HepG2 (cell line): ENCODE results near the gene MPIG6B. TPM values are rescaled to one million over a fixed set of nuclear protein-coding genes. Genes with fewer than 3 reads are reported as not detected.
A peak's percentile ranks its signal among the peaks of the same experiment; 100 is the strongest.

Experiments used
- AHR ChIP-seq: IDR thresholded peaks from 2 replicates; pipeline ENCODE4 v1.6.1; 2018; ENCODE audit warnings: missing genetic modification reagents, missing compliant biosample characterization
- DZIP1 ChIP-seq: sonication (generic); formaldehyde crosslinking; IDR thresholded peaks from 2 replicates; pipeline ENCODE4 v1.5.0; 2020; ENCODE audit warnings: mild to moderate bottlenecking, missing genetic modification reagents
- GZF1 ChIP-seq: sonication (generic); formaldehyde crosslinking; IDR thresholded peaks from 2 replicates; pipeline ENCODE4 v1.5.1; 2020; ENCODE audit warnings: mild to moderate bottlenecking, missing genetic modification reagents
- HDAC1 ChIP-seq: sonication (generic); formaldehyde crosslinking; IDR thresholded peaks from 2 replicates; pipeline ENCODE4 v1.5.1; 2020; ENCODE audit warnings: mild to moderate bottlenecking, missing genetic modification reagents
- HNF1B ChIP-seq: sonication (generic); formaldehyde crosslinking; IDR thresholded peaks from 2 replicates; pipeline ENCODE4 v1.5.1; 2020; ENCODE audit warnings: mild to moderate bottlenecking, moderate library complexity, missing genetic modification reagents
- HNRNPLL ChIP-seq: fragments of 200-400 bp; formaldehyde crosslinking; IDR thresholded peaks from 2 replicates; pipeline ENCODE4 v1.6.1; 2017; ENCODE audit warnings: mild to moderate bottlenecking, low read depth, low read length; ENCODE audit not compliant: poor library complexity, severe bottlenecking
- HOXD1 ChIP-seq: sonication (generic); formaldehyde crosslinking; IDR thresholded peaks from 2 replicates; pipeline ENCODE4 v1.5.0; 2020; ENCODE audit warnings: missing genetic modification reagents
- MIER3 ChIP-seq: IDR thresholded peaks from 2 replicates; pipeline ENCODE4 v1.6.1; 2016; ENCODE audit warnings: missing compliant biosample characterization, borderline replicate concordance
- MZF1 ChIP-seq: sonication (generic); formaldehyde crosslinking; IDR thresholded peaks from 2 replicates; pipeline ENCODE4 v1.8.1; 2023; ENCODE audit warnings: mild to moderate bottlenecking, missing genetic modification reagents, borderline replicate concordance
- NFKBIZ ChIP-seq: IDR thresholded peaks from 2 replicates; pipeline ENCODE4 v1.6.1; 2018; ENCODE audit warnings: missing genetic modification reagents, missing compliant biosample characterization
- POLR2AphosphoS5 ChIP-seq: IDR thresholded peaks from 2 replicates; pipeline ENCODE4 v1.6.1; 2012; ENCODE audit warnings: low read depth, low read length
- RAD51 ChIP-seq: fragments of 450-650 bp; IDR thresholded peaks from 2 replicates; pipeline ENCODE4 v1.6.1; 2016; ENCODE audit warnings: borderline replicate concordance
- STAT6 ChIP-seq: sonication (generic); formaldehyde crosslinking; IDR thresholded peaks from 2 replicates; pipeline ENCODE4 v1.4.0; 2020; ENCODE audit warnings: missing genetic modification reagents, mild to moderate bottlenecking, borderline replicate concordance
- TFE3 ChIP-seq: IDR thresholded peaks from 2 replicates; pipeline ENCODE4 v1.6.1; 2016
- ZBTB1 ChIP-seq: sonication (generic); formaldehyde crosslinking; IDR thresholded peaks from 2 replicates; pipeline ENCODE4 v1.4.0; 2020; ENCODE audit warnings: missing genetic modification reagents, borderline replicate concordance
- ZNF274 ChIP-seq: sonication (generic); formaldehyde crosslinking; IDR thresholded peaks from 2 replicates; pipeline ENCODE4 v1.5.1; 2020; ENCODE audit warnings: mild to moderate bottlenecking, missing genetic modification reagents
- ZNF414 ChIP-seq: sonication (generic); formaldehyde crosslinking; IDR thresholded peaks from 2 replicates; pipeline ENCODE4 v1.5.0; 2020; ENCODE audit warnings: missing genetic modification reagents
- ZNF800 ChIP-seq: sonication (generic); formaldehyde crosslinking; IDR thresholded peaks from 2 replicates; pipeline ENCODE4 v1.4.0; 2020; ENCODE audit warnings: missing genetic modification reagents
- ZNF83 ChIP-seq: sonication (generic); formaldehyde crosslinking; IDR thresholded peaks from 2 replicates; pipeline ENCODE4 v1.4.0; 2020; ENCODE audit warnings: missing genetic modification reagents, mild to moderate bottlenecking, borderline replicate concordance
- polyA plus RNA-seq, 8 experiments: library from polyadenylated mRNA; depleted of rRNA in 3 of 8; stranded (reverse) in 7 of 8; unstranded in 1 of 8; fragments of >200 nt; fragmentation: Illumina TruSeq in 4 of 8; extraction: Trizol in 4 of 8; gene quantifications; 2 replicates each; pipeline versions ENCODE4 v1.2.1 to v1.2.3, GENCODE V29; 2011 to 2016; ENCODE audit warnings: low read depth in 4 of 8, missing spikeins in 1 of 8, mixed read lengths in 1 of 8; ENCODE audit not compliant: insufficient read depth in 1 of 8
- total RNA-seq, 5 experiments: library from RNA; depleted of rRNA; stranded (reverse); fragments of >200 nt; fragmentation: Illumina TruSeq; extraction: Trizol; gene quantifications; 2 replicates each; pipeline ENCODE4 v1.2.3, GENCODE V29; 2016; ENCODE audit warnings: low read depth in 1 of 5

Gene MPIG6B
- total and polyA plus RNA-seq, 2 of the 13 experiments (the other 11 are each of a cell fraction or from before 2014, with no cell fraction given), result not detected

GRCh38 chr6:31729515-31729978 is 6.4 kb downstream of the MPIG6B start (continued):
- TF ChIP-seq HOXD1 (CRISPR knock-in tag), result no peak
- peak; percentile 24; the same call in 1 of the 2 replicates for TF ChIP-seq GZF1 (CRISPR knock-in tag)
- 0 out of 2 replicates have a peak, but pooled peaks have one; percentile 25 for TF ChIP-seq AHR (CRISPR knock-in tag)
- no peak for TF ChIP-seq DZIP1 (CRISPR knock-in tag)
- TF ChIP-seq ZNF274 (CRISPR knock-in tag), result no peak; the same call in 1 of the 2 replicates
- TF ChIP-seq NFKBIZ, result no peak
- no peak for TF ChIP-seq HNRNPLL
- TF ChIP-seq HDAC1 (CRISPR knock-in tag), result peak; percentile 78
- TF ChIP-seq RAD51, result no peak
- TF ChIP-seq ZNF83 (CRISPR knock-in tag), result no peak
- no peak for TF ChIP-seq ZBTB1 (CRISPR knock-in tag)
- peak; percentile 81 for TF ChIP-seq MIER3 (CRISPR knock-in tag)
- TF ChIP-seq ZNF800 (CRISPR knock-in tag), result peak; percentile 64; the same call in 1 of the 2 replicates
- peak; percentile 48; the same call in 1 of the 2 replicates for TF ChIP-seq HNF1B (CRISPR knock-in tag)
- no peak; the same call in 1 of the 2 replicates for TF ChIP-seq POLR2AphosphoS5
- peak; percentile 26; the same call in 1 of the 2 replicates for TF ChIP-seq STAT6 (CRISPR knock-in tag)
- no peak; the same call in 1 of the 2 replicates for TF ChIP-seq MZF1 (CRISPR knock-in tag)
- no peak for TF ChIP-seq ZNF414 (CRISPR knock-in tag)
- TF ChIP-seq TFE3 (CRISPR knock-in tag), result no peak; the same call in 1 of the 2 replicates
